HG02623 (cell line): ENCODE data around the gene SLC66A2.
"Not testable (repeated sequence)": the region's sequence is repeated elsewhere in the genome, so short reads cannot be mapped to it uniquely, and the experiment has no call there.

Experiments
- ATAC-seq: cut with Tn5 transposase; IDR thresholded peaks from one replicate; pipeline ENCODE4 v1.9.1; 2021; ENCODE audit warnings: moderate library complexity; ENCODE audit not compliant: unreplicated experiment

Gene SLC66A2

GRCh38 chr18:79971211-79971952 is 19.9 kb upstream of the SLC66A2 start:
- ATAC-seq: no peak

DNA sequence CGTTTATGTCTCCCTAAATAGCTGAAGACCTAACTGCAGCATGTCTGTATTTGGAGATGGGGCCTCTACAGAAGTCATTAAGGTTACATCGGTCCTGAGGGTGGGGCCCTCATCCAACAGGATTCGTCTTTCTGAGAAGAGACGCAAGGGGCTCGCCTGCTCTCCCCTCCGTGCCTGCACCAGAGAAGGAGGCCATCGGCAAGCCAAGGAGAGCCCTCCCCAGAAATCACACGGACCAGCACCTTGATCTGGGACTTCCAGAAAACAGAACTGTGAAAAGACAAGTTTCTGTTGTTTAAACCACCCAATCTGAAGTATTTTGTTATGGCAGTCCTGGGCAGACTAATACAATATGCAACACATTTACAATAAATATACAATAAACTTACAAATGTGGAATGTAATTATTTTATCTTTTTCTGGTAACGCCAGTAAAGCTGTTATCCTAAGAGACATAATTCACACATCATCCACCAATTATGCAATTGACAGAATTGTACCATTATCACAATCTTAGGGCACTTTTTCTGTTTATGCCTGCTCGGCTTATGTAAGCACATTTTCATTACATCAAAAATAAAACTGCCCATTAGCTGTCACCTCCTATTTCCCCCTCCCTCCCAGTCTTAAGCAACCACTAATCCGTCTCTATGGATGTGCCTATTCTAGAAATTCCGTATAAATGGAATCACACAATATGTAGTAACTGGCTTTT is 19.1 kb upstream of the SLC66A2 start:
- no peak for ATAC-seq

DNA sequence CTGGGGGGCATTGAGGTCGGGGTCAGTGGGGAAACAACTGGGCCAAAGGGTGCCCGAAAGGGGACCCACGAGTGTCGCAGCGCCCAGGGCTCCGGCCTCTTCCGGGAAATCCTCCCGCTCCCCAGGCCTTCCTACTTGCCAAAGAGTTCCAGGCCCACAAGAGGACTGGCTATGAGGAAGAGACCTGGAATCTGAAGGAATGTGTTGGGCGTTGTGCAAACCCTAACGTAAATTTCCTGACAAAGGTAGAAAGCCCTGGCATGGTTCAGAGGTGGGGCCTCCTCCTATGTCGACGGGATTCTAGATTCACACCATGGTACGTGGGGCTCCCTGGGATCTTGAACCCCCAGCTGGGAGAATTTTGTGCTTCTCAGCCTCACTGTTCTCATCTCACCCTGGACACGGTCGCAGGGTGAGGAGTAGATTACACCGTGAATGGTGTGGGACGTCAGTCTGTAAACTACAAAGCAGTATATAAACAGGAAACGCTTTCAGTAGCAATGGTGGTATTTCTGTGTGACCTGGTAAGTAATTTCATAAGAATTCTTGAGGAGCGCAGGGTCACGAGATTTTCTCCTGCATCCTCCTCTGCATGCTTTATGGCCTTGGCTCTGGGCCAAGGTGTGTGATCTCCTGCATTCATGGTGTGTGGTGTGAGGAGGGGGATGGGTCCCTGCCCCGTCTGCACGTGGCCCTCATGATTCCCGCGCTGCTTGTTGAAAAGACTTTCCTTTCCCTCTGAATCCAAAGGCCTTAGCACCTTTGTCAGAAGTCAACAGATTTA is 13.9 kb upstream of the SLC66A2 start:
- no peak for ATAC-seq

DNA sequence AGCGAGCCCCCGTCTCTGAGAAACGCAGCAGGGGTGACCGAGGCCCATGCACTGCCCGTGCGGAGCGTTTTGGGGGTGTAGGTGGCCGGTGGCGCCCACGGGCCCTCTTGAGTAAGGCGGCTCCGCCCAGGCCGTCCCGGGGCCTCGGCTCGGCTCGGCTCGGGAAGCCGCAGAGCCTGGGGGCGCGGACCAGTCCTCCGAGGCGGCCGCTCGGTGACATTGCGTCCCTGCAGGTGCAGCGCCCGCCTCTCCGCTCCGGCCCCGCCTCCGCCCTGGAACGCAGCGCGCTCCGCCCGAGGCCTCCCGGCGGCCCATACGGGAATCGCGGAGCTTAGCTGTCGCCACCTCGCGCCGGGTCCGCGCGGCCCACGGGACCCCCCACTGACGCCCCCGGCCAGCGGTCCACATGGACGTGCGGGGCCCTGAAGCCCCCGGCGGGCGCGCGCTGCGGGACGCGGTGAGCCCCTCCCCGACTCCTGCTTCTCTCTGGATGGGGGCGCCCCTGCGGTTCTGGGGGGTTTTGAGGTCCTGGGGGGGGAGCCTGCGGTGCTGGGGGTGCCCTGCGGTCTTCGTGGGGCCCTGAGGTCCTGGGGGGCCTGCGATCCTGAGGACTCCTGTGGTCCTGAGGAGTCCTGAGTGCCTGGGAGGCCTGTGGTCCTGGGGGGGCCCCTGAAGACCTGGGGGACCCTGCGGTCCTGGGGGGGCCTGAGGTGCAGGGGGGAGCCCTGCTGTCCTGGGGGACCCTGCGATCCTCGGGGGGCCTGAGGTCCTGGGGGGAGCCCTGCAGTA is 13.1 kb upstream of the SLC66A2 start, which contains the start of gene HSBP1L1:
TSS of gene HSBP1L1 (plus strand) at position 314 of the 789 bp plus-strand sequence. CDS start at position 407, 93 bp downstream.
- ATAC-seq: peak; percentile 72

- ATAC-seq: no peak
Observed at GRCh38 chr18:79963658-79964329, 12.3 kb upstream of the SLC66A2 start.

DNA sequence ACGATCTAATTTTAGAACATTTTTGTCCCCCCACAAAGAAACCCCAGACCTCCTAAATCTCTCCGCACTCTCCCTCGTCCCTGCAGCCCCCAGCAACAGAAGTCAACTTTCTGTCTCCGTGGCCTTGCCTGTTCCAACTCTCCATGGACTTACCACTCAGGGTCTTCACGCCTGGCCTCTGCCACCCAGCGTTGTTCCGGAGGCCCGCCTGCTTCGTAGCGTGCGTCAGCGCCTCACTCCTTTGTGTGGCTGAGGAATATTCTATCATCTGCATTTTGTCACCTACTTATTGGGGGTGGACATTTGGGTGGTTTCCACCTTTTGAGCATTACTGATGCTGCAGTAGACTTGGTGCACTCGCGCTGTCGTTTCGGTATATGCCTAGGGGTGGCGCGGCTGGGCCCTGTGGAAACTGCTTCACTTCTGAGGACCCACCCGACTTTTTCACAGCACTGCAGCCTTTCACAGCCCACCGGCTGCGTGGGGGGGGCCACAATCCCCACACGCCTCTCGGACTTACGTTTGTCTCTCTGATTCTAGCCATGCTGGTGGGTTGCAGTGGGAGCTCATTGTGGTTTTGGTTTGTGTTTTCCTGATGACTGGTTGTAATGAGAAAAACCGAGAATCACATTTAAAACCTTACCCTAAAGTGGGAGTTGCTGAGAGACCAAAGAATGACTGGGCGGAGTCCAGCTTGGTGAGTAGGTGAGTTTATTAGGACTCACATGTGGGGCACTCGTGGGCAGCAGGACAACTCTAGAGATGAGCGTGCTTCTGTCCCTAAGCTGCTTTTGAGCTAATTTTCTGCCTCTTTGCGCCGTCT is 11.6 kb upstream of the SLC66A2 start:
- peak; percentile 48 for ATAC-seq

GRCh38 chr18:79962311-79962710 is 10.9 kb upstream of the SLC66A2 start:
- ATAC-seq: no peak

DNA sequence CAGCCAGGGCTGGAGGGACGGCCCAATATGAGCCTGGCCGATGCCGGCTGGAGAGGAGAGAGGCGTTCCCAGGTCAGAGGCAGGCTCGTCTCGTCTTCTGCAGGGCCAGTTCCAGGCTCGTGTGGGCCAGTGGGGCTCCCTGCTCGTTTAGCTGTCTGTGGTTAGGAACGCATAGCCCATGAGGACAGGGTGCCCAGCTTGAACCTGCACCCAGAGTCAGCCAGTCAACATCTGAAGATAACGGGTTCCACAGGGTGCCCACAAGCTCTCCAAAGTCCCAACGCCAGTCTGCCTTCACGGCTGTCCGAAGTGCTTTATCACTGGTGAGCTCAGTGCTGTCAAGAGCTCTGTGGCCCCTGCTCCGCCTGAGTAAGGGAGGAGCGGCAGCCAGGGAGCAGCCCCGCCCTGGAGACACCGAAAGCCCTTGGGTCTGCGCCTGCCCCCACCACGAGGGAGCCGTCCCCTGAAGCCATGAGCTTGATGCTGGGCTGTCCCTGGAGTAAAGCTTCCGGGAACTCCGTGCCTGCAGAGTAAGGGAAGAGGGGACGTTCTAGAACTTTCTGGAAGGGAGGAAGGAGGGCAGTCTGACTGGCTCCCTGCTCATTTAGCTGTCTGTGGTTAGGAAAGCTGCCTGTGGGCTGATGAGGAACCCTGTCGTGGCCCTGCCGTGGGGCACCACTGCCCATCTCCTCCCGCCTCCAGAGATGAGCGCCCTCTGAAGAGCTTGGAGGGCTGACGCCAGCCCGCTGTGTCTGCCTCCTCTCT is 10.3 kb upstream of the SLC66A2 start:
- ATAC-seq: no peak

DNA sequence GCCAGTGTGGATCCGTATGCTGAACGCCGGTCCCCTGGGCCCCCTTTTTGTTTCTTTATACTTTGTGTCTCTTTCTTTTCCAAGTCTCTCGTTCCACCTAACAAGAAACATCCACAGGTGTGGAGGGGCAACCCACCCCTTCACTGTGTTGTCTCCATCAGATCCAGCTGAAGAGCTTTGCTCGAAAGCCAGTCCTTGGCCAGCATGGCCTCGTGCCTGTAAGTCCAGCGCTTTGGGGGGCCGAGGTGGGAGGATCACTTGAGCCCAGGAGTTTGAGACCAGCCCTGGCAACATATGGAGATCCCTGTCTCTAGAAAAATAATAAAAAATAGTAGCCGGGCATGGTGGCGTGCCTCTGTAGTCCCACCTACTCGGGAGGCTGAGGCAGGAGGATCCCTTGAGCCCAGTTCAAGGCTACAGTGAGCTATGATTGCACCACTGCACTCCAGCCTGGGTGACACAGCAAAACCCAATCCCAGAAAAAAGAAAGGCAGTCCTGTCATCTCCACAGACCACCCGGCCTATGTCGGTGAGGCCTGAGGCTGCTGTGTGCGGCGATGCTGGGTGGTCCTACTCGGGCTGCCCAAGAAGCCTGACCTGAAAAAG is 9.6 kb upstream of the SLC66A2 start:
- no peak for ATAC-seq

DNA sequence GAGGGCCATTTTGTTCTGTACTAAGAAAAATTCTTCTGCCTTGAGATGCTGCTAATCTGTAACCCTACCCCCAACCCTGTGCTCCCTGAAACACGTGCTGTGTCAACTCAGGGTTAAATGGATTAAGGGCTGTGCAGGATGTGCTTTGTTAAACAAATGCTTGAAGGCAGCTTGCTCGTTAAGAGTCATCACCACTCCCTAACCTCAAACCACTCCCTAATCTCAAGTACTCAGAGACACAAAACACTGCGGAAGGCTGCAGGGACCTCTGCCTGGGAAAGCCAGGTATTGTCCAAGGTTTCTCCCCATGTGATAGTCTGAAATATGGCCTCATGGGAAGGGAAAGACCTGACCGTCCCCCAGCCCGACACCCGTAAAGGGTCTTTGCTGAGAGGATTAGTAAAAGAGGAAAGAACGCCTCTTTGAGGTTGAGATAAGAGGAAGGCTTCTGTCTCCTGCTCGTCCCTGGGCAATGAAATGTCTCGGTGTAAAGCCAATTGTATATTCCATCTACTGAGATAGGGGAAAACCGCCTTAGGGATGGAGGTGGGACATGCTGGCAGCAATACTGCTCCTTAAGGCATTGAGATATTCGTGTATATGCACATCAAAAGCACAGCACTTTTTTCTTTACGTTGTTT is 8.8 kb upstream of the SLC66A2 start:
- not testable (repeated sequence) for ATAC-seq

GRCh38 chr18:79958981-79959380 is 7.5 kb upstream of the SLC66A2 start:
- ATAC-seq: no peak

DNA sequence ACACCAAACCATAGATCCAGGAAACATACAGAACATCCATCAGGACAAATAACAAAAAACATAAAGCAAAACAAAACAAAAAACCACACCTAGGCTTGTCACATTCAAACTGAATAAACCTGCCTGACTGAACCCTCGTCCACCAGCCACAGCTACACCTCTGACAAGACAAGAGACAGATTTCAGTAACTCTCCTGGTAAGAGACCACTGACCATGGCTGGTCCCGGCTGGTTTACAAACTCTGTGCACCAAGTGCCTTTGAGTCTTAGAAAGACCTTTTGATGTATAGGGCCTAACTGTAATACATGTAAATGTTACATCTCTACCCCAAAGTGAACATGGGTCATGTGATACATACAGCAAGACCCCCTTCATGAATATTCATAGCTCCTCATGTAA is 4.8 kb upstream of the SLC66A2 start:
- ATAC-seq: no peak

DNA sequence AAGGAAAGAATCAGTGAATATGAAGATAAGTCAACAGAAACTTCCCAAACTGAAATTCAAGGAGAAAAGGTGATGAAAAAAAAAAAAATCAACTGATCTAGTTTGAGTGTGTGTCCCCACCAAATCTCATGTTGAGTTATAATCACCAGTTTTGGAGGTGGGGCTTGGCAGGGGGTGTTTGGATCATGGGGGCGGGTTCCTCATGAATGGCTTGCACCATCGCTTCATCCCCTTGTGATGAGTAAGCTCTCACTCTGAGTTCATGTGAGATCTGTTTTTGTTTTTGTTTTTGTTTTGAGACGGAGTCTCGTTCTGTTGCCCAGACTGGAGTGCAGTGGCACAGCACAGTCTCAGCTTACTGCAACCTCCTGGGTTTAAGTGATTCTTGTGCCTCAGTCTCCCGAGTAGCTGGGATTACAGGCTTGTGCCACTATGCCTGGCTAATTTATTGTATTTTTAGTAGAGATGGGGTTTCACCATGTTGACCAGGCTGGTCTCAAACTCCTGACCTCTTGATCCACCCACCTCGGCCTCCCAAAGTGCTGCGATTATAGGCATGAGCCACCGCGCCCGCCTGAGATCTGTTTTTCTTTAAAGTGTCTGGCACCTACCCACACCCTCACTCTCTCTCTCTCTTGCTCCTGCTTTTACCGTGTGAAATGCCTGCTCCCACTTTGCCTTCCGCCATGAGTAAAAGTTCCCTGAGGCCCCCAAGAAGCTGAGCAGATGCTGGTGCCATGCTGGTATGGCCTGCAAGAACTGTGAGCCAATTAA is 4.0 kb upstream of the SLC66A2 start:
- ATAC-seq: no peak

DNA sequence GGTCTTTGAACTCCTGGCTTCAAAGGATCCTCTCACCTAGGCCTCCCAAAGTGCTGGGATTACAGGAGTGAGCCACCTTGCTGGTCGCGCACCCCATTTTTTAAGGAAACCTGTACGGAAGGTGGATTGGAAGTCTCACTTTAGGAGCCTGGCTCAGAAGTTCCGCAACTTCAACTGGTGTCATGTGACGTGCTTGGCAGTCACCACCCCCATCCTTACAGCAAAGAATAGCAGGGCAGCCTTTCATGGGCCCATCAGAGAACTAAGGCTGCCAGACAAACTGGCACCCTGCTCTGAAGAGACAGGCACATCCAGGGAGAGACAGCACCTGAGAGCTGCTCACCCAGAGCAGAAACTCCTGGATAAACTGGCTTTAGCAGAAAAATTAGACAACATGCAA is 3.3 kb upstream of the SLC66A2 start:
- no peak for ATAC-seq

DNA sequence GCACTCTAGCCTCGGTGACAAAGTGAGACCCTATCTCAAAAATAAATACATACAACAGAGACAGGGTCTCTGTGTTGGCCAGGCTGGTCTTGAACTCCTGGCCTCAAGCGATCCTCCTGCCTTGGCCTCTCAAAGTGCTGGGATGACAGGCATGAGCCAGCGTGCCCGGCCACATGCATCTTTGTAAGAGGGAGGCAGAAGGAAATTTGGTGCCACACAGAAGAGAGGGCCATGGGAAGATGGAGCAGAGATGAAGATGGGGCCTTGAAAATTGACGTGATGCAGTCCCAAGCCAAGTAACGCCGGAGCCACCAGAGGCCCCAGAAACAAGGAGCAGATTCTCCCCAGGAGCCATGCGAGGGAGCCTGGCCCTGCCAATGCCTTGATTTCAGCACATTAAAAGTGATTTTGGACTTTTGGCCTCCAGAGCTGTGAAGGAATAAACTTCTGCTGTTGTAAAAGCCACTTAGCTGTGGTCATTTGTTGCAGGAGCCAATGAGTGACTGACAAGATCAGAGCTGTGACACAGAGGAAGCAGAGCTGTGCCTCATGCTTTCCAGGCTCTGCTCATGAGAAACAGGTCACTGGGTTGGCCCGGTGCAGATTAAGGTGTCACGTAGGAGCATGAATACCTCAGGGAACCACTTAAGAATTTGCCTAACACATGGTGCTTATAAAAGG is 2.7 kb upstream of the SLC66A2 start:
- no peak for ATAC-seq

- ATAC-seq: no peak
Observed at GRCh38 chr18:79952996-79953559, 1.6 kb upstream of the SLC66A2 start.
